Measurements from ENCODE around the gene RDH12.
"Not testable (repeated sequence)": the region's sequence is repeated elsewhere in the genome, so short reads cannot be mapped to it uniquely, and the experiment has no call there.

- TF ChIP-seq CTCF (conservative IDR thresholded peaks at IDR 0.05); EZH2 (IDR thresholded peaks at IDR 0.05; ENCODE audit: low read depth): not testable (repeated sequence)
Observed at GRCh38 chr14:67701492-67701891, at the start of gene RDH12.

Measured in PC-9 (cell line).